Myocyte (in vitro differentiated cells): Measurements from ENCODE around the gene FGD2. TPM values are rescaled to one million over a fixed set of nuclear protein-coding genes. Genes with fewer than 3 reads are reported as not detected.
A peak's percentile ranks its signal among the peaks of the same experiment; 100 is the strongest.

Experiments used
- DNase-seq: peaks from one replicate; pipeline ENCODE4 v3.0.0-alpha.2; 2012; ENCODE audit warnings: low read depth
- total RNA-seq: library from RNA; depleted of rRNA; stranded (reverse); fragments of >200 nt; gene quantifications from 2 replicates; pipeline ENCODE4 v1.2.3, GENCODE V29; 2014

The FGD2 gene
- total RNA-seq, 1 donor from 2014 or later: not detected

- no peak for DNase-seq
These were observed 12.2 kb downstream of the FGD2 start for GRCh38 chr6:37017606-37018197.

DNA sequence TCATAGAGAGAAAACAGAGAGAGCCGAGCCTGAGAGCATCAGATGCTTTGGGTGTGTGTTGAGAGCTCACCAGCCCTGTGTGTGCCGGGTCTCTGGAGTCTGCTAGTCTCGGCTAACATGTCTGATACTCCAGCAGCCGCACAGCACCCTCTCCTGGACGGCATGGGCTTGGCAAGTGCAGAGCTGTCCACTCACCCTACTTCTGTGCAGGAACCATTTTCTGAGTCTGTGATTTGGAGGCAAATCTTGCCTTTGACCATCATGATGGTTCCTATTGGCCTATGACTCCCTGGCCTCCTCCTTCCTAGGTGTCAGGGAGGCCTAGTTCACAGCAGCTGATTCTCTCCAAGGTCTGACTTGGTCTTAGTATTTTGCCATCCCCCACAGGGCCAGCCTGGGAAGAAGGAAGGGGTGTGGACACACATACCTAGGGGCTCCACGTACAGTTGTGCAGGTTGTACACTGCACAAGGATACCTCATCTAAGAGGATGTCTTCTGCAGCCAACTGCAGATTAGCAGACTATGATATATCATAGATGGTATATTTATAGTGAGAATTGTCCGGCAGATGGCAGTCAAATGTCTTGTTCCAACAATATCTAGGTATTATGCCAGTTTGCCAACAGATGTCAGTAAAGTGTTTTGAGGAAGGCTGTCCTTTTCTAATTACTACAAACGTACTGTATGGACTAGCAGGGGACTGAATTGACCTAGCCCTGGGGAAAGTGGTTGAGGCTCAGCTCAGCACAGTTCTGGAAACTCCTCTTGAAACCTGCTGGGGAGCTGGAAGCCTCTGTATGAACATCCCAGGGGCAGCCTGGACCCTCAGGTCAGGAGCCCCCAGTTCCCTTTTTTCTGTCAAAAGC, 13.0 kb downstream of the FGD2 start:
- peak; percentile 88 for DNase-seq

DNA sequence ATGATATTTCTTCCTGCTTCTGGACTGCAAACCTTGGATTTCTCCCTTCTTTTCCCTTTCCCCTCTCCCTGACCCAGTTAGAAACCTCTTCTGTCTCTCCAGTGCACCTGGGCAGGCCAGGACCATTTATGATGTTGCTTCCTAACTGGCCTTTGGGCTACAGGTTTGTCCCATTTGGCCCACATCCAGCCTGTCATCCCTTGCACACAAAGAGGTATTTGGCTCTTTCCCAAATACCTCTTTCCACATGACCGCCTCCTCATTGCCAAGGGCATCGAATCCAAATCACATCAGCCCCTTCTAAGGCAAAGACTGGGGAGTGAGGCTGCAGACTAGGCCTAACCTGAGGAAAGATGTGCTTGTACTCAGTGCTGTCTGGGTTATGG, 13.6 kb downstream of the FGD2 start:
- no peak for DNase-seq

GRCh38 chr6:37020381-37020780, 14.9 kb downstream of the FGD2 start:
- no peak for DNase-seq

GRCh38 chr6:37020812-37021211, 15.4 kb downstream of the FGD2 start:
- DNase-seq: no peak

DNA sequence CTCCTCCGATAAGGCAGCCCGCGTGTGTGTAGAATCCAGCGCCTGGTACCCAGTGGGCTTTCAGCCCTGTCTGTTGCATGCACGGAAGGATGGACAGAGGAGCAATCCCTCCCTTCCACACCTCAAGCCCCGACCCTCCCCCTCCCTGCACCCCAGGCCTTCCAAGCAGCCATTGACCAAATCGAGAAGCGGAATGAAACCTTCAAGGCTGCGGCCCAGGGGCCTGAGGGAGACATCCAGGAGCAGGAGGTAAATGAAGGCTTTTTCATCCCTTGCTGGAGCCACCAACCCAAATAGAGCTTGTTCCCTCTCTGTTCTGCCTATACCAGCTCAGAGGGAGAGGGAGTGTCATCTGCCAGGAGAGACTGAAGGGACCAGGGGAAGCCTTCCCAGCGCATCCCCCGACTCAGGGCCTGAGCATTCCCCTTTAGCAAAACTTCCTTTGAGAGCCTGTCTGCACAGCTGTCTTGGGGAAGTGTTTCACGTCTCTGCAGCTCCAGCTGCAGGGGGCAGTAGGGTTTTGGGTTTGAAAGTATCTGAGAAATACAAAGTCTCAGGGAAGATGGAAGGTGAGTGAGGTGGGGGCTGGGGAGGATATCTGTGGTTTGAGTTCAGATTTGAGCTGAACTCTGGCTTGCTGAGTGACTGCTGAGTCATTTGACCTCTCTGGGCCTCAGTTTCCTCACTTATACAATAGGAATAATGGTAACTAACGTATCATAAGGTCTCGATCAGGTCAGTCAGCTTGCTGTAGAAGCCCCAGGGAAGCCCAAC, 16.1 kb downstream of the FGD2 start:
- DNase-seq: peak; percentile 40

GRCh38 chr6:37022135-37022863, 16.8 kb downstream of the FGD2 start:
- no peak for DNase-seq

- peak; percentile 76 for DNase-seq
These were observed 19.3 kb downstream of the FGD2 start for GRCh38 chr6:37024656-37025337.

- DNase-seq: no peak
These were observed 20.4 kb downstream of the FGD2 start for GRCh38 chr6:37025621-37026466.

DNA sequence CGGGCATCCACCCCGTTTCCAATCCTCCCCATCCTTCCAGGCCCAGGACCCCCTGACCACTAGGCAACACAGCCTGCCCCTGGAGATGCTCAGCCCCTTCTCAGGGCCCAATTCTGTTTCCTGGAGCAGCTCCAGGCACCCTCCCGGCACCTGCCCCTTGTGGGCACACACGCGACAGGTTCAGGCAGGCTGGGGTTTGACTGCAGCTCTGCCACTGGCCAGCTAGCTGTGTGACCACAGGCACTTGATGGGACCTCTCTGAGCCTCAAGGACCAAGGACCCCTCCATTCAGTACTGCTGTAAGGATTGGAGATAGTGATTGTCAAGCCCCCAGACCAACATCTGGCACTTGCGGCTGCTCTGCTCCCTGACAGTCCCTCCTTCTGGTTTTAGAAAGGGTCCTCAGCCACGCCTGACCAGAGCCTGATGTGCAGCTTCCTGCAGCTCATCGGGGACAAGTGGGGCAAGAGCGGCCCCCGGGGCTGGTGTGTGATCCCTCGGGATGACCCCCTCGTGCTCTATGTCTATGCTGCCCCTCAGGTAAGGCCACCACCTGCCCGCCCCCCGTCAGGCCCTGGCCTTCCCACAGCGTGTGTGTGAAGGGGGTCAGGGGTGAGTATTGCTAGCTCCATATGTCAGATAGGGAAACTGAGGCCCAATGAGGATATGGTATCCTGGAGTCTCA, 21.7 kb downstream of the FGD2 start:
- peak; percentile 27 for DNase-seq

DNA sequence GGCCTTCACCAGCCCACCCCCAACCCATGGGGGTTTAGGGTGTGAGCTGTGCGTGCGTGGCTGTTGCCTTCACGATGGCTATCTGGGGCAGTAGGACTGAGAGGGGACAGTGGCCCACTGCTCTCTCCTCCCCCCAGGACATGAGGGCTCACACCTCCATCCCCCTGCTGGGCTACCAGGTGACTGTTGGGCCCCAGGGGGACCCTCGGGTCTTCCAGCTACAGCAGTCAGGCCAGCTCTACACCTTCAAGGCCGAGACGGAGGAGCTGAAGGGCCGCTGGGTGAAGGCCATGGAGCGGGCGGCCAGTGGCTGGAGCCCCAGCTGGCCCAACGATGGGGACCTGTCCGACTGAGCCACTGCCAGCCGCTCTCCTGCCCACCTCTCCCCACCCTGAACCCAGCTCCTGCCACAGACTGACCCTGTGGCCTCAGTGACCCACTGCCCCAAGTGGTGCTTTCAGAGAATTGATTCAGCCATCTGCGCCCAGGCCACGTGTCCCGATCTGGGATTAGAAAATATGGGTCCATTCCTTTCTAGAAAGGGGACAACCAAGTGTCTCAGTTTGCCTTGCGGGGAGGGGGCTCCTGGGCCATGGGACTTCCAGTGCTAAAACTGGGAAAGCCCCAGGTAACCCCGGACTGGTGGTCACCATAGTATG, 22.5 kb downstream of the FGD2 start:
- DNase-seq: no peak

GRCh38 chr6:37029249-37029971, 24.0 kb downstream of the FGD2 start:
- peak; percentile 75 for DNase-seq

- DNase-seq: no peak
These were observed 25.1 kb downstream of the FGD2 start for GRCh38 chr6:37030599-37030998.

- DNase-seq: no peak
These were observed 26.8 kb downstream of the FGD2 start for GRCh38 chr6:37032239-37032638.

DNA sequence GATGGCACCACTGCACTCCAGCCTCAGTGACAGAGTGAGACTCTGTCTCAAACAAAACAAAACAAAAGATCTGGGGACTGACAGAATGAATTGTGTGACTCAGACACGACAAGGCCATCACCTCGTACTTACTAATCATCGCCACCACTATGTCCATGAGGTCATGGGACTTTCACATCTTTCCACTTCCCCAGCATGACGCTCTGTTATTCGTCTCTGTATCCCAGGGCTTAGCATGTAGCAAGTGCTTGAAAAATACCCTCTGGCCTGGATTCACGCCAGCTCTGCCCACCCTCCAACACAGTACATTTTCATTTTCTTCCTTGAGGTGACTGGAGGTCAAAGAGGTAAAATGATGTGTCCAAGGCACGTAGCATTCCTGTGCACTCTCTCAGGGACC, 27.8 kb downstream of the FGD2 start:
- no peak for DNase-seq

DNA sequence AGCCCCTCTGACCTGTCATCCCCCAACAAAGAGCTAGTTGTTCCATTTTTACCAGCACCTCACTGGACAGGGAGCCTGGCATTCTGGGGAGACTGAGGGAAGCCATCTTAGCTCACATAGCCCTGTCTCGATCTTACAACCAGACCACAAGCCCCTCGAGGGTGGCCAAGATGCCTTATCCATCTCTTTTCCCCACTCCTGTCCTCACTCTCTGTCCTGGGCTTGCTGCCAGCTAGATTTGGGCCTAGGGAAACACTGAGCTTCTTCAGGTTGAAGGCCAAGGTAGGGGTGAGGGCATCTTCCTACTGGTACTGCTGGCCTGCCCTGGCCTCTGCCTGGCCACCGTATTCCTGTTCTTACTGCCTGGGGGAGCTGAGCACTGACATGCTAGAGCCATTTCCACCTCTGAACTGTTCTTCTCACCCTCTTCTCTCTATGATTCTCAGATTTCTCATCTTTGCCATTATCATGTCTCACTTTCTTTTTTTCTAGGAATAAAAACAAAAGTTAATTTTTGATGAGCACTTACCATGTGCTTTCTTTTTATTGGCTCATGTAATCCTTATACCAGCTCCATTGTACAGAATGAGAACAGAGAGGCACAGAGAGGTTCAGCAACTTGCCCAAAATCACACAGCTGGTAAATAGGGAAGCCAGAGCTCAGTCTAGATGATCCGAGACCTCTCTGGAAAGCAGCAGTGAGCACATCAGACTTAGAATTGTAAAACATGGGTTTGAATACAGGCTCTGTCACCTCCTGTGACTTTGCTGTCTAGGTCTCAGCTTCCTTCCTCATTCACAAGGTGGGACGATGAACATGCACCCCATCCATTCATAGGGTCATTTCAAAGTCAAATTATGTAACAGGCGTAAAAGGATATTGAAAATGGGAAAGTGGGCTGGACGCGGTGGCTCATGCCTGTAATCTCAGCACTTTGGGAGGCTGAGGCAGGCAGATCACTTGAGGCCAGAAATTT, 28.7 kb downstream of the FGD2 start:
- no peak for DNase-seq

GRCh38 chr6:37036146-37036545, 30.7 kb downstream of the FGD2 start:
- DNase-seq: no peak
